Endothelial cell of umbilical vein (primary cell): ENCODE data around the gene CD74. TPM values are rescaled to one million over a fixed set of nuclear protein-coding genes. Genes with fewer than 3 reads are reported as not detected.

Experiments used
- BruUV-seq: library from RNA; stranded (reverse); fragments of 400-500 nt; replicated peaks from 2 replicates; lab custom pipeline; 2021; lab: Mats Ljungman, UMichigan
- CTCF ChIA-PET: fragments of 300-600, 350-600 bp; sonication (Branson Sonifier 250); formaldehyde crosslinking; loops from one replicate; lab custom pipeline; 2021; ENCODE audit warnings: antibody characterized with exemption, inconsistent platforms; lab: Charles Lee
- POLR2A ChIA-PET: fragments of 300-600, 350-600 bp; sonication (Branson Sonifier 250); formaldehyde crosslinking; loops from one replicate; lab custom pipeline; 2021; ENCODE audit warnings: antibody characterized with exemption, inconsistent platforms; lab: Charles Lee
- DNase-seq: peaks from one replicate; pipeline ENCODE4 v3.0.0-alpha.2; 2011; ENCODE audit warnings: low read depth, low spot score
- FAIRE-seq: peaks from 2 replicates; lab custom pipeline; 2011; peaks lifted over from hg19 to GRCh38; lab: Jason Lieb, UNC
- H2AFZ ChIP-seq: 2 replicates; pipeline ENCODE4 v1.6.0; 2012; ENCODE audit warnings: low read depth, low read length, control low read depth, inconsistent platforms
- H3K27ac ChIP-seq: 2 replicates; pipeline ENCODE4 v1.5.1; 2011; ENCODE audit warnings: low read depth, mild to moderate bottlenecking, control low read depth, low read length, moderate library complexity; ENCODE audit not compliant: insufficient read depth
- H3K27me3 ChIP-seq, 2 experiments: 2 replicates each; pipeline versions ENCODE4 v1.6.0 to v1.6.1; 2011; ENCODE audit warnings: low read length in 2 of 2, mixed read lengths in 1 of 2; ENCODE audit not compliant: control insufficient read depth in 2 of 2, insufficient read depth in 2 of 2
- H3K36me3 ChIP-seq, 2 experiments: 2 replicates in 1 of 2; 3 replicates in 1 of 2; pipeline ENCODE4 v1.5.1; 2011; ENCODE audit warnings: low read length in 2 of 2, mild to moderate bottlenecking in 1 of 2, moderate library complexity in 1 of 2; ENCODE audit not compliant: control insufficient read depth in 2 of 2, insufficient read depth in 2 of 2; ENCODE audit errors: extremely low read depth in 1 of 2
- H3K4me1 ChIP-seq: 3 replicates; pipeline ENCODE4 v1.5.1; 2011; ENCODE audit warnings: mild to moderate bottlenecking, low read length; ENCODE audit not compliant: control insufficient read depth, insufficient read depth; ENCODE audit errors: extremely low read depth
- H3K4me2 ChIP-seq: 2 replicates; pipeline ENCODE4 v1.6.1; 2011; ENCODE audit warnings: low read length, control low read depth, mixed read lengths; ENCODE audit not compliant: insufficient read depth
- H3K4me3 ChIP-seq, 3 experiments: fragments of 200-600 bp in 1 of 3; sonication (generic), shearing (Covaris generic) in 1 of 3; replicated peaks in 1 of 3; 2 replicates each; pipeline ENCODE4 v1.5.1; 2011 to 2016; ENCODE audit warnings: control low read depth in 3 of 3, low read length in 3 of 3, mild to moderate bottlenecking in 2 of 3, inconsistent platforms in 1 of 3, low read depth in 1 of 3, moderate library complexity in 1 of 3; ENCODE audit not compliant: insufficient read depth in 1 of 3
- H3K79me2 ChIP-seq: 2 replicates; pipeline ENCODE4 v1.6.0; 2012; ENCODE audit warnings: low read length, inconsistent platforms; ENCODE audit not compliant: control insufficient read depth, insufficient read depth
- H3K9ac ChIP-seq: replicated peaks from 2 replicates; pipeline ENCODE3; 2011; ENCODE audit warnings: low read length, control low read depth; ENCODE audit not compliant: insufficient read depth; ENCODE audit errors: extremely low read depth
- H3K9me1 ChIP-seq: replicated peaks from 3 replicates; pipeline ENCODE4 v1.6.0; 2011; ENCODE audit warnings: mild to moderate bottlenecking, low read length; ENCODE audit not compliant: control insufficient read depth, insufficient read depth; ENCODE audit errors: extremely low read depth
- H3K9me3 ChIP-seq: replicated peaks from 2 replicates; pipeline ENCODE4 v1.5.1; 2012; ENCODE audit warnings: low read length, inconsistent platforms; ENCODE audit not compliant: control insufficient read depth, insufficient read depth
- H4K20me1 ChIP-seq: replicated peaks from 2 replicates; pipeline ENCODE3; 2011; ENCODE audit warnings: mild to moderate bottlenecking, low read length; ENCODE audit not compliant: control insufficient read depth, insufficient read depth; ENCODE audit errors: extremely low read depth
- EZH2 ChIP-seq: IDR thresholded peaks from 2 replicates; pipeline ENCODE4 v1.6.1; 2012; ENCODE audit warnings: borderline replicate concordance, low read depth, mild to moderate bottlenecking, moderate library complexity, low read length, inconsistent platforms; ENCODE audit not compliant: severe bottlenecking
- FOS ChIP-seq: IDR thresholded peaks from 2 replicates; pipeline ENCODE4 v1.6.1; 2011; ENCODE audit warnings: mild to moderate bottlenecking, low read length, moderate library complexity, borderline replicate concordance; ENCODE audit not compliant: insufficient read depth
- GATA2 ChIP-seq: IDR thresholded peaks from 2 replicates; pipeline ENCODE4 v1.7.0; 2011; ENCODE audit warnings: low read depth, mild to moderate bottlenecking, moderate library complexity, mixed read lengths, low read length; ENCODE audit not compliant: insufficient read length, insufficient read depth
- JUN ChIP-seq: IDR thresholded peaks from 2 replicates; pipeline ENCODE4 v1.6.1; 2011; ENCODE audit warnings: borderline replicate concordance, low read depth; ENCODE audit not compliant: insufficient read length, insufficient read depth
- MYC ChIP-seq: IDR thresholded peaks from one replicate; pipeline ENCODE4 v1.6.1; 2011; ENCODE audit warnings: mild to moderate bottlenecking, low read depth, low read length
- POLR2A ChIP-seq: IDR thresholded peaks from 2 replicates; pipeline ENCODE4 v1.6.1; 2012; ENCODE audit warnings: low read depth, mild to moderate bottlenecking, control low read depth, low read length
- POLR2AphosphoS5 ChIP-seq: IDR thresholded peaks from 2 replicates; pipeline ENCODE4 v1.6.1; 2012; ENCODE audit warnings: low read depth, mild to moderate bottlenecking, control low read depth, low read length, moderate library complexity; ENCODE audit not compliant: insufficient read depth
- dilution Hi-C: fragments of 300-500 bp; cut with MboI; formaldehyde crosslinking; loops from one replicate; pipeline ENCODE4 v1.15.0; 2019; ENCODE audit warnings: low sequenced_read_pairs; ENCODE audit not compliant: extremely low pct_ligation_motif_present
- intact Hi-C: fragments of 100-400 bp; cut with micrococcal nuclease; formaldehyde crosslinking; loops from one replicate; pipeline ENCODE4 v1.10.0; 2022
- polyA plus RNA-seq, 4 experiments: library from polyadenylated mRNA; depleted of rRNA in 3 of 4; stranded (reverse) in 3 of 4; unstranded in 1 of 4; fragments of >200 nt; gene quantifications; 2 replicates each; pipeline versions ENCODE4 v1.2.1 to v1.2.3, GENCODE V29; 2011 to 2012; ENCODE audit warnings: missing spikeins in 1 of 4
- total RNA-seq: library from RNA; stranded (reverse); gene quantifications from 2 replicates; pipeline ENCODE4 v1.2.3, GENCODE V29; 2021
- TF ChIP-seq, protein P1 (sequence below): IDR thresholded peaks from 2 replicates; pipeline ENCODE4 v1.6.1; 2011; ENCODE audit not compliant: insufficient read depth, insufficient read length
- TF ChIP-seq, protein P2 (sequence below), 2 donors: IDR thresholded peaks; 1 replicate in 1 of 2; 2 replicates in 1 of 2; pipeline ENCODE4 v1.5.1; 2011; ENCODE audit warnings: low read length in 2 of 2, mild to moderate bottlenecking in 2 of 2, moderate library complexity in 2 of 2, control low read depth in 1 of 2, inconsistent platforms in 1 of 2, low read depth in 1 of 2; ENCODE audit not compliant: insufficient read depth in 1 of 2; ENCODE audit errors: extremely low read depth in 1 of 2

CD74 gene
- total and polyA plus RNA-seq, 2 donors (not counting 3 experiments of a cell fraction or from before 2014, with no cell fraction given): 0.62 to 1.3 TPM

DNA sequence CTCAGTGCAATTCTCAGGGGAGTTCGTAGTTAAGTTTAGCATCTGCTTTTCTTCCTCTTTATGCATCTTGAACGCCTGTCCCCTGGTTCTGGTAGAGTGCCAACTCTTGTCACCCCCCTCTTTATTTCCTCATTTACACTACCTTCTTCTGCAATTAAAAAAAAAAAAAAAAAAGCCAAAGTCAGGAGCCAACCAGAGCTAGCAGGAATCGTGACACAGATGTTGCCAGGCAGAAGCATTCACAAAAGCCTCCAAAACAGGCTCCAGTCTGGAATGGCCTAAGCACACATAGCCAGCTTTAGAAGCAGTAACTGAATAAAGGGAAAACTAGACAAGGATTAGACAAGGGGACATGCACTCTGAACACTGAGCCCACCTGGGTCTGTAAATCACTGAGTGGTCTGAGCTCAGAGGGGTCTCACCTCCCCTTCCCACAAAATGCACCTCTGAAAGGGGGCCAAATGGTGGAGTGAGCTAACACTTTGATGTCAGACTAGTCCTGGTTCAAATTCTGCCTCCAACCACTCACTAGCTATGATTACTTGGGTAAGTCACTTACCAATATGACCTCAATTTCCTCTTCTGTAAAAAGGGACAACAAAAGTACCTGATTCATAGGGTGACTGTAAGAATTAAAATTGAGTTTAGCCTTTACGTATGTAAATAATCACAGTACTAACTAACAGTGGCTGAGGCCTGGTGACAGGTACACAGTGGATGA, 2.0 kb downstream of the CD74 start:
- intact Hi-C loops: no loop called here
- no peaks in the 10 kb centered on the region for H4K20me1 ChIP-seq
- ChIA-PET POLR2A (interaction anchor here (0.6 kb wide), 1 partner anchor 44 kb away, joined by 4 read pairs; no protein-coding TSS in a partner anchor), CTCF (interaction anchor here (0.6 to 2.0 kb wide), 10 partner anchors 10 to 679 kb away, joined by 3 to 9 read pairs (median 3); no protein-coding TSS in a partner anchor)
- no peaks in the 10 kb centered on the region for H3K79me2 ChIP-seq
- no peaks in the 10 kb centered on the region for H3K9me3 ChIP-seq
- H3K27me3 ChIP-seq: no peaks in the 10 kb centered on the region
- no peak overlapping the region for H3K4me3 ChIP-seq
- H3K36me3 ChIP-seq: no peaks in the 10 kb centered on the region
- no peak overlapping the region for H3K27ac ChIP-seq
- no peak overlapping the region for H3K9ac ChIP-seq
- H3K4me2 ChIP-seq: peak overlapping the region; percentile 10
- TF ChIP-seq, protein P1, sequence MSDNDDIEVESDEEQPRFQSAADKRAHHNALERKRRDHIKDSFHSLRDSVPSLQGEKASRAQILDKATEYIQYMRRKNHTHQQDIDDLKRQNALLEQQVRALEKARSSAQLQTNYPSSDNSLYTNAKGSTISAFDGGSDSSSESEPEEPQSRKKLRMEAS: no peak
- no peak for TF ChIP-seq GATA2
- dilution Hi-C loops: no loop called here
- peak; percentile 83 for FAIRE-seq
- H2AFZ ChIP-seq: no peak overlapping the region
- peak; percentile 78 for DNase-seq
- no TSS peak for BruUV-seq
- H3K9me1 ChIP-seq: no peaks in the 10 kb centered on the region
- H3K4me1 ChIP-seq: peaks cover 4% of the 10 kb centered on the region

DNA sequence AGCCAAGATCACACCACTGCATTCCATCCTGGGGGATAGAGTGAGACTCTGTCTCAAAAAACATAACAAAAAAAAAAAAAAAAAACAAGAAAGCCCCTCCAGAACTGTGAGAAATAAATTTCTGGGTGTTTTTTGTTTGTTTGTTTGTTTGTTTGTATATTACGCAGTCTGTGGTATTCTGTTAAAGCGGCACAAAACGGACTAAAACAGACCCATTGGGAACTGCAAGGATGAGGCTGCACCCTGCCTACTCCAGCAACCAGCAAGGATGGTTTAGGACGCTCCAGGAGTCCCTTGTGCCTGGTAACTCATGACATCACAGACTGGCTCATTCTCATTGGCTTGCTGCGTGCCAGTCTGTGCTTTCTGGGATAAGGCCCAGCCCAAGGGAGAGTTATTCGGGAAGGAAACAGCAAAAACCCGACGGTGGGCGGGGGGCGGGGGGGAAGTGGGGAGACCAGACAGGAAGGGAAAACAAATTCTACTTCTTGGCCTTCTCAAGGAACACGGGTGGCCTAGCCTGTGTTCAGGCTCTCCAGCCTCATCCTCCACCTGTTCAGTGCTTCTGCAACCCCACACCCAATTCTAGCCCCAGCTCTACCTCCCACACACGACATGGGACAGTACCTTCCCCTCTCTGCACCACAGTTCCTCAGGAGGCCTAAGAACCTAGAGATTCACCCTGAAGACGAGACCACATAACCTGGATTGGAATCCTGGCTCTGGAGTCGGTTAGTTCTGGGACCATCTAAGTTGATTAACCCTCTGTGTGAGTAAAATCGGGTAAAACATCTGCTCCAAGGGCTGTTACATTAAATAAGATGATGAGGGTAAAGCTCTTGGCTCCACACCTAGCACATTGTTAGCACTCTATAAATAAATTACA, 2.8 kb downstream of the CD74 start:
- Histone ChIP-seq H3K27ac (no peak overlapping the region), H3K9me3 (no peaks in the 10 kb centered on the region), H3K27me3 (no peaks in the 10 kb centered on the region), H3K4me3 (no peak overlapping the region), H3K9me1 (no peaks in the 10 kb centered on the region), H3K36me3 (no peaks in the 10 kb centered on the region), H2AFZ (peak overlapping the region; percentile 84), H3K4me1 (peaks cover 4% of the 10 kb centered on the region), H3K9ac (no peak overlapping the region), H3K79me2 (no peaks in the 10 kb centered on the region), H3K4me2 (peak overlapping the region; percentile 10), H4K20me1 (no peaks in the 10 kb centered on the region)
- BruUV-seq: no TSS peak
- intact Hi-C loops: no loop called here
- TF ChIP-seq, protein P1: no peak
- TF ChIP-seq EZH2 (no peak), POLR2AphosphoS5 (no peak), FOS (no peak), POLR2A (no peak), JUN (no peak), GATA2 (no peak), MYC (no peak)
- TF ChIP-seq, protein P2, sequence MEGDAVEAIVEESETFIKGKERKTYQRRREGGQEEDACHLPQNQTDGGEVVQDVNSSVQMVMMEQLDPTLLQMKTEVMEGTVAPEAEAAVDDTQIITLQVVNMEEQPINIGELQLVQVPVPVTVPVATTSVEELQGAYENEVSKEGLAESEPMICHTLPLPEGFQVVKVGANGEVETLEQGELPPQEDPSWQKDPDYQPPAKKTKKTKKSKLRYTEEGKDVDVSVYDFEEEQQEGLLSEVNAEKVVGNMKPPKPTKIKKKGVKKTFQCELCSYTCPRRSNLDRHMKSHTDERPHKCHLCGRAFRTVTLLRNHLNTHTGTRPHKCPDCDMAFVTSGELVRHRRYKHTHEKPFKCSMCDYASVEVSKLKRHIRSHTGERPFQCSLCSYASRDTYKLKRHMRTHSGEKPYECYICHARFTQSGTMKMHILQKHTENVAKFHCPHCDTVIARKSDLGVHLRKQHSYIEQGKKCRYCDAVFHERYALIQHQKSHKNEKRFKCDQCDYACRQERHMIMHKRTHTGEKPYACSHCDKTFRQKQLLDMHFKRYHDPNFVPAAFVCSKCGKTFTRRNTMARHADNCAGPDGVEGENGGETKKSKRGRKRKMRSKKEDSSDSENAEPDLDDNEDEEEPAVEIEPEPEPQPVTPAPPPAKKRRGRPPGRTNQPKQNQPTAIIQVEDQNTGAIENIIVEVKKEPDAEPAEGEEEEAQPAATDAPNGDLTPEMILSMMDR (IDR thresholded peaks at IDR 0.05; ENCODE audit: extremely low read depth in 1 of 2, insufficient read depth in 1 of 2, low read depth in 1 of 2, low read length in 2 of 2): no peak
- POLR2A ChIA-PET: no interaction called here
- DNase-seq (peak; percentile 93), FAIRE-seq (peak; percentile 95)
- dilution Hi-C loops: no loop called here
- CTCF ChIA-PET: interaction anchor here (1.0 to 2.0 kb wide), 5 partner anchors 9 to 30 kb away, joined by 3 to 9 read pairs (median 5); no protein-coding TSS in a partner anchor
